ENCODE results near the gene USHBP1.

USHBP1 gene

DNA sequence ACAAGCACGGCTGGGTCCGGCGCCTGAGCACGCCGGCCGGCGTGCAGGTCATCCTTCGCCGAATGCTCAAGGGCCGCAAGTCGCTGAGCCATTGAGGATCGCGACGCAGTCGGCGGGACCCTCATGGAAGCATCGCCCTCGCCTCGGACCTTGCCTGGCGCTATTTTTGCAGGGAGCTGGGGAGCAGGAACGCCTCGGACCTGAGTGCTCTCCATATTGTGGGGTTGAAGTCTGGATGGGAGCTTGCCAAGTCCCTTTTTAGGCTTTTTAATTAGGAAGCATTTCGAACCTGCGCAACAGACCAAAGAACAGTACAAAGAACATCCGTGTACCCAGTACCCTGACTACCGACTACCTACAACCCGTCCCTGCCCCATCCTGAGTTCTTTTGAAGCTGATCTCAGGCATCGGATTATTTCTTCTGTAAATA, 41.8 kb upstream of the USHBP1 start:
- H3K36me3 ChIP-seq (ENCODE audit: insufficient read depth, low read length) = no peaks in the 10 kb centered on the region
- TF ChIP-seq EZH2 (IDR thresholded peaks at IDR 0.05) = no peak
- peak overlapping the region; percentile 63; the same call in 1 of the 2 replicates for H3K27ac ChIP-seq
- H3K4me3 ChIP-seq = peak overlapping the region; percentile 95
- H3K9me3 ChIP-seq (ENCODE audit: low read depth, low read length) = no peaks in the 10 kb centered on the region
- DNase-seq (ENCODE audit: low read depth, low spot score) = no peak
- peak overlapping the region; percentile 88 for H3K9ac ChIP-seq (ENCODE audit: insufficient read length)

DNA sequence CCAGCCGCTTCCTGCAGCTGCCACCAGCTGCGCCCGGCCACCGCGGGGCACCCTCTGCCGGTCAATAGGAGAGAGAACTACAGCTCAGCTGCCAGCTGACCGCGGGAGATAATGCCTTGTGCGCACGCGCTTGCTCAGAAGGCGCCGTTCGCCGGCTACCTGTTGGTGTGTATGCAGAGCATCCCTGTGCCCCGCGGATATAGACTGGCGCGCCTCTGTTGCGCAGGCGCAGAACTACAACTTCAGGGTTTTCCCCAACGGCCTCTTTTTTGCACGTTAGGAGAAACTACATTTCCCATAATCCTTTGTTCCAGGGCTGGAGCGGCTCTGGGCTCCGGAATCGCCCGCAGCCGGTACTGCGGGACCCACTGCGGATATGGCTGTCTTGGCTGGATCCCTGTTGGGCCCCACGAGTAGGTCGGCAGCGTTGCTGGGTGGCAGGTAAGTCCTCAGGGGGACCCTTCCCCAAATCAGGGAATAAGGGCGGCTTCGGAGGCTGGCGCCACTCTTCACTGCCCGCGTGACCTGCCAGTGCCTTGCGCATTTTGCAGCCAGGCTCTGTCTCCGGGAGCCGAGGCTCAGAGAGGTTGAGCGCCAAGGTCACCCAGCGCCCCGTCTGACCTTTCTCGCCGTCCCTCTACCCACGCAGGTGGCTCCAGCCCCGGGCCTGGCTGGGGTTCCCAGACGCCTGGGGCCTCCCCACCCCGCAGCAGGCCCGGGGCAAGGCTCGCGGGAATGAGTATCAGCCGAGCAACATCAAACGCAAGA, 41.2 kb upstream of the USHBP1 start, which contains the start of gene MRPL34:
TSS of gene MRPL34 (plus strand) at position 356 of the 768 bp plus-strand sequence. CDS start at position 377, 21 bp downstream.
- no peak for TF ChIP-seq EZH2 (IDR thresholded peaks at IDR 0.05)
- TF ChIP-seq POLR2AphosphoS5 (IDR thresholded peaks at IDR 0.05; ENCODE audit: borderline replicate concordance, low read depth, low read length) = peak; percentile 70
- peak within 1 kb of the TSS; percentile 63 for H3K27ac ChIP-seq
- H3K4me3 ChIP-seq = peak within 1 kb of the TSS; percentile 95
- no peaks in the 10 kb centered on the region for H3K36me3 ChIP-seq (ENCODE audit: insufficient read depth, low read length)
- DNase-seq (ENCODE audit: low read depth, low spot score) = peak; percentile 86
- no peaks in the 10 kb centered on the region for H3K9me3 ChIP-seq (ENCODE audit: low read depth, low read length)
- peak within 1 kb of the TSS; percentile 88 for H3K9ac ChIP-seq (ENCODE audit: insufficient read length)

DNA sequence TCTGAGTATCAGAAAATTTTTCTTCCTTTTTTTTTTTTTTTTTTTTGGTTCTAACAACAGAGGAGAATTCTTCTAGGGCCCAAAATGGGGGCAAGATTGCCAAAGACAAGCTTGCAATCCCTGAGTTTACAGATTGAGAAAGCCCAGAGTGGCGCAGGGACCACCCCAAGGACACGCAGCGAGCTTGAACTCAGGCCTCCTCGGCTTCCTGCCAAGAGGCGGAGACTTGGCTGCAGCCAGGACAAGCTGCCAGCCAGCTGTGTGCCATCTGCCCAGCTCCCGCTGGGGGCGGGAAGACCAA, 40.6 kb upstream of the USHBP1 start:
- no peaks in the 10 kb centered on the region for H3K9me3 ChIP-seq (ENCODE audit: low read depth, low read length)
- no peaks in the 10 kb centered on the region for H3K36me3 ChIP-seq (ENCODE audit: insufficient read depth, low read length)
- TF ChIP-seq EZH2 (IDR thresholded peaks at IDR 0.05) = no peak
- TF ChIP-seq POLR2AphosphoS5 (IDR thresholded peaks at IDR 0.05; ENCODE audit: borderline replicate concordance, low read depth, low read length) = no peak
- no peak for TF ChIP-seq FOXP2 (optimal IDR thresholded peaks at IDR 0.05; ENCODE audit: control extremely low read depth, extremely low read length, insufficient read depth)
- no peak overlapping the region for H3K9ac ChIP-seq (ENCODE audit: insufficient read length)
- peak overlapping the region; percentile 95 for H3K4me3 ChIP-seq
- no peak for DNase-seq (ENCODE audit: low read depth, low spot score)
- H3K27ac ChIP-seq = peak overlapping the region; percentile 30; the same call in 1 of the 2 replicates

DNA sequence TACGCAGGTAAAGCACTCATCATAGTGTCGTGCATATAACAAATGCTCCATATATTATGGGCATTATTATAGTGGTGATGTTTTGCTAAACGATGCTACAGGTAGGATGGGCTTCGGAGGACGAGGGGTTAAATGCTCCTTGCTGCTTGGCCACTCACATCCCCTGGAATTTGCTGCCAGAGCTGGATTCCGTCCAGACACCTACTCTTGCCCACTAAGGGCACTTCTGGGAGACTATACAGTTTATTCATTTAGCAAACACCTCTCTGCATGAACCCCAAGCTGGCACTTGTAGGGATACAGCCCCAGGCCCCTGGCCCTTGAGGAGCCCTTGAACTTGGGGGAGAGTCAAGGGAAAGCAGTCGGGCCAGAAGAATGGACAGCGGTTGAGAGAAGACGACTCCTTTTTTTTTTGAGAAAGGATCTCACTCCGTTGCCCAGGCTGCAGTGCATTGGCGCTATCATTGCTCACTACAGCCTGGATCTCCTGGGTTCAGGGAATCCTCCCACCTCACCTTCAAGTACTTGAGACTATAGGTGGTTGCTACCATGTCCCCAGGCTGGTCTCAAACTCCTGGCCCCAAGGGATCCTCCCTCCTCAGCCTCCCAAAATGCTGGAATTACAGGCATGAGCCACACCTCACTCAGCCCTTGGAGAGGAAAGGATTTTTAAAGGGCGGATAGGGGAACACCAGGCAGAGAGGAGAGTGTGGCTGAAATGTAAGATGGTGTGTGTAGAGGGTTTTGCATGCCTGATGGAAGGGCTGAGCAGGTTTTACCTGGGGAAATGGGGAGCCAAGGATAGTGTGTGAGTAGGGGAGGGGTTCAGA, 40.1 kb upstream of the USHBP1 start:
- Histone ChIP-seq H3K27ac (peak overlapping the region; percentile 30; the same call in 1 of the 2 replicates), H3K9me3 (ENCODE audit: low read depth, low read length) (no peaks in the 10 kb centered on the region), H3K9ac (ENCODE audit: insufficient read length) (no peak overlapping the region), H3K36me3 (ENCODE audit: insufficient read depth, low read length) (no peaks in the 10 kb centered on the region), H3K4me3 (peak overlapping the region; percentile 95)
- DNase-seq (ENCODE audit: low read depth, low spot score) = no peak
- TF ChIP-seq FOXP2 (optimal IDR thresholded peaks at IDR 0.05; ENCODE audit: control extremely low read depth, extremely low read length, insufficient read depth) (no peak), POLR2AphosphoS5 (IDR thresholded peaks at IDR 0.05; ENCODE audit: borderline replicate concordance, low read depth, low read length) (no peak), EZH2 (IDR thresholded peaks at IDR 0.05) (no peak)

DNA sequence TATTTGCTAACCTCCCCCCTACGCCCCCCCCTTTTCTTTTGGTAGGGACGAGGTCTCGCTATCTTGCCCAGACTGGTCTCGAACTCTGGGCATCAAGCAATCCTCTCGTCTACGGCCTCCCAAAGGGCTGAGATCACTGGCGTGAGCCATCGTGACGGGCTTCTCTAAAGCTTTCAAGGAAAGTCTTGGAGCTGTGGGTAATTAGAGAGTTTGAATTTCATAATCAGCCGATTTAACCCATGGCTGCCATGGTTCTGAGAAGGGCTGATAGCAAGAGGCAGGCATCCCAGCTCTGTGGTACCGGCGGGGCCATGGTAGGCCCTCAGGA, 39.4 kb upstream of the USHBP1 start:
- TF ChIP-seq POLR2AphosphoS5 (IDR thresholded peaks at IDR 0.05; ENCODE audit: borderline replicate concordance, low read depth, low read length) = no peak
- no peak for TF ChIP-seq EZH2 (IDR thresholded peaks at IDR 0.05)
- TF ChIP-seq FOXP2 (optimal IDR thresholded peaks at IDR 0.05; ENCODE audit: control extremely low read depth, extremely low read length, insufficient read depth) = no peak
- Histone ChIP-seq H3K9ac (ENCODE audit: insufficient read length) (no peak overlapping the region), H3K36me3 (ENCODE audit: insufficient read depth, low read length) (peaks cover 2% of the 10 kb centered on the region; the same call in 1 of the 2 replicates), H3K4me3 (peak overlapping the region; percentile 95), H3K9me3 (ENCODE audit: low read depth, low read length) (no peaks in the 10 kb centered on the region), H3K27ac (no peak overlapping the region)
- no peak for DNase-seq (ENCODE audit: low read depth, low spot score)

DNA sequence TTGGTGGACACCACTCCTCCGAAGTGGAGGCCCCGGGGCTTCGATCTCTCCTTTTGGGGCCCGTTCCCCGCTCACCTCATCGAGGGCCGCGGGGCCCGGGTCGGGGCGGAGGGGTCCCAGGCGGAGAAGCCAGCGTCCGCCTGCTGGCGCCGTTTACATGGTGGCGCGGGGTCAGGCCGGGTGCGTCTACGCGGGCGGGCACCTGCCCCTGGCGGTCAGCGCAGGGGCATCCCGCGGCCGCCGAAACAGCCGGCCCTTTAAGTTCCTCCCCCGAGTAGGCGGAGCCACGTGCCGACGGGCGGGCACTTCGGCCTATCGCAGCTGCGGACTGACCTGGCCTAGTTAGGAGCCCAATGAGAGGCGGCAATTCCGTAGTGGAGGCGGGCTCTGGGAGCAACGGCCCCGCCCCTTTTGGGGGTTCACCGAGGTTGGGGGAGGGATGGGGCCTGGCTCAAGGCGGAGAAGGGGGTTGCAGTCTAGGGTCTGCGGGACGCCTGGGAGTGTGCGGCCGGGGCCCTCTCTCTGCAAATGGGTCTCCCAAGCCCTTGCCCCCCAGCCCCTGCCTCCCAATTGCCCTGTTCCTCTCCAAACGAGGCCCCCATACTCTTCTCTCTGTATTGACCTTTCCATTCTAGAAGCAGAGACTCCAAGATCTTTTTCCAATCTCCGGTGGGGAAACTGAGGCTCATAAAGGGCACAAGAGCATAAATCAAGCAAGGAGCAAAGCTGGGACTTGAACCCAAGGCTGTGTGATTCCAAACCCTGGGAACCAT, 38.8 kb upstream of the USHBP1 start, which contains the start of gene ABHD8:
TSS of gene ABHD8 (minus strand) at position 259 of the 773 bp plus-strand sequence. CDS start 1,809 bp downstream, outside the sequence.
- 0 out of 2 replicates have a peak, but pooled peaks cover under 1% of the 10 kb centered on the region for H3K9me3 ChIP-seq (ENCODE audit: low read depth, low read length)
- peak within 1 kb of the TSS; percentile 95 for H3K4me3 ChIP-seq
- TF ChIP-seq POLR2AphosphoS5 (IDR thresholded peaks at IDR 0.05; ENCODE audit: borderline replicate concordance, low read depth, low read length) (peak; percentile 40; the same call in 1 of the 2 replicates), EZH2 (IDR thresholded peaks at IDR 0.05) (no peak), FOXP2 (optimal IDR thresholded peaks at IDR 0.05; ENCODE audit: control extremely low read depth, extremely low read length, insufficient read depth) (no peak)
- peak within 1 kb of the TSS; percentile 83 for H3K9ac ChIP-seq (ENCODE audit: insufficient read length)
- H3K36me3 ChIP-seq (ENCODE audit: insufficient read depth, low read length) = peaks cover 7% of the 10 kb centered on the region
- no peak within 1 kb of the TSS for H3K27ac ChIP-seq
- peak; percentile 57 for DNase-seq (ENCODE audit: low read depth, low spot score)

DNA sequence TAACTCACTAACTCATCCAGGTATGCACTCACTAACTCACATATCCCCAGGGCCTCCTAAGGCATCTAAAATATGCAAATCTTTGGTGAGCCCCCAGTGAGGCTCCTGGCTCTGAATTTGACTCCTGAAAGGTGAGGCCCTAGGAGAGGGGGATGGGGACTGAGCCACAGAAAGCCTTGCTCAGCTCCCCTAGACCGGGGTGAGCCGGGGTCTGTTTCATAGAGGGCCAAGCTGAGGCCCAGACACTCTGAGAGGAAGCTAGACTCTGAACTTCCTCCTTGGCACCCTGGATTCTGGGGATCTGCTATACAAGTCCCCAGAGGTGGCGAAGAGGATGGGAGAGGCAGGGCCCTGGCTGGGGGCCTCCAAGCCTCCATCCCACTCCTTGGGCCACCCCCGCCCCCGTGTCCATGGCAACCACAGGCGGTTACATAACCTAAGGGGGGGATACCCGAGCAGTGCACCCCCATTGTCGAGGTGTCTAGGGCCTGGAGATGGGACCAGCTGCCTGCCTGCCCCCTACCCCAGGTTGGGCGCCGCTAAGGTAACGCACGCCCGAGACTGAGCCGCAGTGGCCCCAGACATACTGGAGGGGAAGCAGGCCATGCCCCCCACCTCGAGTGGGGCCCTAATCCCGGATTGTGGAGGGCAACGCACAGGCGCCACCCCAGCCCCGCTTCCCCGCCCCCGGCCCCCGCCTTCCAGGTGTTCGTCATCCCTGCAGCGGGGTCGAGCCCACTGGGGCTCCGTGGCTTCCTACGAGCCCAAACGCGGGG, 38.0 kb upstream of the USHBP1 start:
- no peak for DNase-seq (ENCODE audit: low read depth, low spot score)
- Histone ChIP-seq H3K36me3 (ENCODE audit: insufficient read depth, low read length) (peaks cover 11% of the 10 kb centered on the region), H3K4me3 (peak overlapping the region; percentile 95), H3K9ac (ENCODE audit: insufficient read length) (peak overlapping the region; percentile 83), H3K9me3 (ENCODE audit: low read depth, low read length) (0 out of 2 replicates have a peak, but pooled peaks cover 4% of the 10 kb centered on the region), H3K27ac (no peak overlapping the region)
- TF ChIP-seq FOXP2 (optimal IDR thresholded peaks at IDR 0.05; ENCODE audit: control extremely low read depth, extremely low read length, insufficient read depth) = no peak
- no peak for TF ChIP-seq POLR2AphosphoS5 (IDR thresholded peaks at IDR 0.05; ENCODE audit: borderline replicate concordance, low read depth, low read length)
- TF ChIP-seq EZH2 (IDR thresholded peaks at IDR 0.05) = no peak
